ENCODE results near the gene PRKCE. TPM values are rescaled to one million over a fixed set of nuclear protein-coding genes. Genes with fewer than 3 reads are reported as not detected.

PRKCE gene
- total RNA-seq, 1 experiment from 2014 or later: 17.7 TPM

DNA sequence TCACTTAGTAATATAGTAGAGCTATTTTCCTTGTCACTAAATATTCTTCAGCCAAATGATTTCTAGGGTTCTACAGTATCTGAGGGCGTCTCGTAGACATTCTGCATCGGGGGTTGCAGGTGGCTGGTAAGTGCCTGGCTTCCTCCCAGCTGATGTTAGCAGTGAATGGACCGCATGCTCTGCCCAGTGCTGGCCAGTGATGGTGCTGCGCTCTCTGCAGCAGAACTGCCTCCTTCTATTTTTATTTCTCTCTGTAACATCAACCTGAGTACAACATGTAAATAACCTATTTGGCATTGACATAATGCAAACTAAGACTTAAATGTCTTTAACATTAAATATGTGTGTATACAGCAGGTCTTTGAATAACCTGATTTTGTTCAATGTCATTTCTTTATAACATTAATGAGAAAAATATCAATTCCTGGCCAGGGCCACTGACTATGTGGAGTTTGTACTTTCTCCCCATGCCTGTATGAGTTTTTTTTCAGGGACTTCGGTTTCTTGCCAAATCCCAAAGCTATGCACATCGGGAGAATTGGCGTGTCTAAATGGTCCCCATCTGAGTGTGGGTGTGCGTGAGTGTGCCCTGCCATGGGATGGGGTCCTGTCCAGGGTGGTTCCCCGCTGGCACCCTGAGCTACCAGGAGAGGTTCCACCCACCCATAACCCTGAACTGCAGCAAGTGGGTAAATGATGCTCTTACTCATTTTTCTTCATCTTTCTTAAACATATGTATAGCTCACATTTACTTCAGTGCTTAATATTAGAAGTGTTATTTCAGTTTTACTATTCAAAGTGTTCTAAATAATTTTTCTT is 367.5 kb downstream of the PRKCE start:
- TF ChIP-seq CTCF (IDR thresholded peaks at IDR 0.05; ENCODE audit: unreplicated experiment): no peak
- no TSS peak for BruUV-seq (replicated peaks)
- H3K36me3 Mint-ChIP-seq (ENCODE audit: insufficient read depth, unreplicated experiment): no peaks in the 10 kb centered on the region
- CTCF ChIA-PET: no interaction called here
- no peaks in the 10 kb centered on the region for H3K9me3 Mint-ChIP-seq (ENCODE audit: low read depth, unreplicated experiment)
- intact Hi-C loops (cut with micrococcal nuclease; ENCODE audit: unreplicated experiment): no loop called here
- H3K4me1 Mint-ChIP-seq (ENCODE audit: low read depth, unreplicated experiment): no peaks in the 10 kb centered on the region
- H3K27me3 Mint-ChIP-seq (ENCODE audit: unreplicated experiment): no peaks in the 10 kb centered on the region
- H3K4me3 Mint-ChIP-seq (ENCODE audit: low read depth, unreplicated experiment): no peak overlapping the region
- DNase-seq: no peak
- H3K27ac Mint-ChIP-seq (ENCODE audit: unreplicated experiment): no peak overlapping the region

GRCh38 chr2:46020416-46020815 is 368.9 kb downstream of the PRKCE start:
- intact Hi-C loops (cut with micrococcal nuclease; ENCODE audit: unreplicated experiment): no loop called here
- Mint-ChIP-seq H3K4me3 (ENCODE audit: low read depth, unreplicated experiment) (no peak overlapping the region), H3K27ac (ENCODE audit: unreplicated experiment) (no peak overlapping the region), H3K27me3 (ENCODE audit: unreplicated experiment) (no peaks in the 10 kb centered on the region), H3K36me3 (ENCODE audit: insufficient read depth, unreplicated experiment) (no peaks in the 10 kb centered on the region), H3K9me3 (ENCODE audit: low read depth, unreplicated experiment) (no peaks in the 10 kb centered on the region), H3K4me1 (ENCODE audit: low read depth, unreplicated experiment) (no peaks in the 10 kb centered on the region)
- no peak for DNase-seq
- CTCF ChIA-PET: interaction anchor here (0.7 kb wide), 1 partner anchor 167 kb away, joined by 6 read pairs; no protein-coding TSS in a partner anchor
- no peak for TF ChIP-seq CTCF (IDR thresholded peaks at IDR 0.05; ENCODE audit: unreplicated experiment)
- BruUV-seq (replicated peaks): no TSS peak

DNA sequence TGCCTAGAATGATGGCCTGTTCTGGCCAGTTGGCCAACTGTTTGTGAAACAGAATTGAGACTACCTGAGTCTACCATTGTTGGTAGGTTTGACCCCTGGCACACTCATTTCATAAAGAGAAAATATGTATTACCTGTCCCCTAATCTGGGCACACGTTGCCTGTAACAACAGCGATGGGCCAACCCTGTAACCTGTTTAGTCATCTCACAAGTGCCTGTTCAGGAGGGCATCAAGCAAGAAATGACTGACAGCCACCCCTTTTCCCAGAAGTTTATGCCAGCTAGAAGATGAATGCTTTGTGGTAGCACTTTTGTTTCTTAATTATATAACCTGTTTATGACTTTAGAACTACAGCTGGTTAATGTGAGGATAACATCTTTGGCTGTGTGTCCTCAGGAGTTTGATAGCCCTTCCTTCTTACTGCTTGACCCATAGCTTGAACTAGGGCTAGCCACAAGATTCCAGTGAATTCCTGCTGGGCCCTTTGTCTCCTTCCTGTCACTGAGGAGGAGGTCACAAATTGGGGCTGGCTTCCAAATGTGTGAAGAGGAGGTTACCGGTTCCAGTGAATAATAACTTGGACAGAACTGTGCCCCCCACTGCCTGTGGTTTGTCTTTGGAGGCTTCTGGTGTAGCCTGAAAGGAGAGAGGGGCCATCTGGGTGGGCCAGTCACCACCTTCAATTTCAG is 371.8 kb downstream of the PRKCE start:
- Mint-ChIP-seq H3K4me3 (ENCODE audit: low read depth, unreplicated experiment) (no peak overlapping the region), H3K27me3 (ENCODE audit: unreplicated experiment) (no peaks in the 10 kb centered on the region), H3K36me3 (ENCODE audit: insufficient read depth, unreplicated experiment) (no peaks in the 10 kb centered on the region), H3K27ac (ENCODE audit: unreplicated experiment) (no peak overlapping the region), H3K4me1 (ENCODE audit: low read depth, unreplicated experiment) (no peaks in the 10 kb centered on the region), H3K9me3 (ENCODE audit: low read depth, unreplicated experiment) (no peaks in the 10 kb centered on the region)
- no peak for TF ChIP-seq CTCF (IDR thresholded peaks at IDR 0.05; ENCODE audit: unreplicated experiment)
- BruUV-seq (replicated peaks): no TSS peak
- CTCF ChIA-PET: no interaction called here
- no peak for DNase-seq
- intact Hi-C loops (cut with micrococcal nuclease; ENCODE audit: unreplicated experiment): no loop called here

- Mint-ChIP-seq H3K9me3 (ENCODE audit: low read depth, unreplicated experiment) (no peaks in the 10 kb centered on the region), H3K27ac (ENCODE audit: unreplicated experiment) (no peak overlapping the region), H3K27me3 (ENCODE audit: unreplicated experiment) (no peaks in the 10 kb centered on the region), H3K4me3 (ENCODE audit: low read depth, unreplicated experiment) (no peak overlapping the region), H3K36me3 (ENCODE audit: insufficient read depth, unreplicated experiment) (no peaks in the 10 kb centered on the region), H3K4me1 (ENCODE audit: low read depth, unreplicated experiment) (no peaks in the 10 kb centered on the region)
- CTCF ChIA-PET: no interaction called here
- no TSS peak for BruUV-seq (replicated peaks)
- no peak for TF ChIP-seq CTCF (IDR thresholded peaks at IDR 0.05; ENCODE audit: unreplicated experiment)
- intact Hi-C loops (cut with micrococcal nuclease; ENCODE audit: unreplicated experiment): no loop called here
- no peak for DNase-seq
Observed at GRCh38 chr2:46024146-46024779, 372.8 kb downstream of the PRKCE start.

Measured in Calu3 (cell line).